ENCODE data around the gene DCBLD2. TPM values are rescaled to one million over a fixed set of nuclear protein-coding genes. Genes with fewer than 3 reads are reported as not detected.
"Not testable (repeated sequence)": the region's sequence is repeated elsewhere in the genome, so short reads cannot be mapped to it uniquely, and the experiment has no call there.

Gene DCBLD2
- total and polyA plus RNA-seq, 2 donors (not counting 3 experiments of a cell fraction or from before 2014, with no cell fraction given), result 28.7 to 77.3 TPM

GRCh38 chr3:98839846-98840245, 61.6 kb downstream of the DCBLD2 start:
- ChIA-PET CTCF (interaction anchor here (0.9 to 1.1 kb wide), 2 partner anchors 22 to 155 kb away, joined by 3 to 5 read pairs; no protein-coding TSS in a partner anchor), POLR2A (no interaction called here)
- Histone ChIP-seq H4K20me1 (replicated peaks; ENCODE audit: control insufficient read depth, extremely low read depth, insufficient read depth, low read length) (no peaks in the 10 kb centered on the region), H3K27ac (ENCODE audit: insufficient read depth, low read depth, low read length) (no peak overlapping the region), H3K79me2 (ENCODE audit: control insufficient read depth, insufficient read depth, low read length) (peaks cover 8% of the 10 kb centered on the region), H3K9me3 (replicated peaks; ENCODE audit: control insufficient read depth, insufficient read depth, low read length) (no peaks in the 10 kb centered on the region), H3K9me1 (replicated peaks; ENCODE audit: control insufficient read depth, extremely low read depth, insufficient read depth, low read length) (no peaks in the 10 kb centered on the region), H3K9ac (replicated peaks; ENCODE audit: extremely low read depth, insufficient read depth, low read length) (no peak overlapping the region), H3K27me3 (ENCODE audit: control insufficient read depth in 2 of 2, insufficient read depth in 2 of 2, low read length in 2 of 2) (no peaks in the 10 kb centered on the region), H2AFZ (ENCODE audit: low read depth, low read length) (no peak overlapping the region), H3K4me3 (replicated peaks in 1 of 3; ENCODE audit: insufficient read depth in 1 of 3, low read depth in 1 of 3, low read length in 3 of 3) (no peak overlapping the region), H3K36me3 (ENCODE audit: control insufficient read depth in 2 of 2, extremely low read depth in 1 of 2, insufficient read depth in 2 of 2, low read length in 2 of 2) (peaks cover 0 to 2% of the 10 kb centered on the region in 2 experiments), H3K4me2 (ENCODE audit: insufficient read depth, low read length) (no peak overlapping the region), H3K4me1 (ENCODE audit: control insufficient read depth, extremely low read depth, insufficient read depth, low read length) (no peaks in the 10 kb centered on the region)
- BruUV-seq (replicated peaks), result no TSS peak
- intact Hi-C loops (cut with micrococcal nuclease), result no loop called here
- dilution Hi-C loops (cut with MboI; ENCODE audit: extremely low pct_ligation_motif_present, low sequenced_read_pairs), result no loop called here
- no peak for FAIRE-seq
- TF ChIP-seq FOS (IDR thresholded peaks at IDR 0.05; ENCODE audit: borderline replicate concordance, insufficient read depth, low read length) (no peak), EZH2 (IDR thresholded peaks at IDR 0.05; ENCODE audit: borderline replicate concordance, low read depth, low read length, severe bottlenecking) (no peak), GATA2 (IDR thresholded peaks at IDR 0.05; ENCODE audit: insufficient read depth, insufficient read length, low read depth, low read length) (no peak), CTCF (IDR thresholded peaks at IDR 0.05; ENCODE audit: extremely low read depth in 1 of 2, insufficient read depth in 1 of 2, low read depth in 1 of 2, low read length in 2 of 2) (no peak), MAX (IDR thresholded peaks at IDR 0.05; ENCODE audit: insufficient read depth, insufficient read length) (no peak), POLR2A (IDR thresholded peaks at IDR 0.05; ENCODE audit: low read depth, low read length) (no peak), MYC (IDR thresholded peaks at IDR 0.05; ENCODE audit: low read depth, low read length) (no peak), JUN (IDR thresholded peaks at IDR 0.05; ENCODE audit: borderline replicate concordance, insufficient read depth, insufficient read length, low read depth) (no peak), POLR2AphosphoS5 (IDR thresholded peaks at IDR 0.05; ENCODE audit: insufficient read depth, low read depth, low read length) (no peak)
- DNase-seq (ENCODE audit: low read depth, low spot score), result no peak

- H3K79me2 ChIP-seq (ENCODE audit: control insufficient read depth, insufficient read depth, low read length); H2AFZ ChIP-seq (ENCODE audit: low read depth, low read length); H3K36me3 ChIP-seq (ENCODE audit: control insufficient read depth in 2 of 2, extremely low read depth in 1 of 2, insufficient read depth in 2 of 2, low read length in 2 of 2); H3K4me2 ChIP-seq (ENCODE audit: insufficient read depth, low read length); BruUV-seq (replicated peaks); POLR2A ChIA-PET; intact Hi-C loops (cut with micrococcal nuclease); H3K27ac ChIP-seq (ENCODE audit: insufficient read depth, low read depth, low read length); H3K9me3 ChIP-seq (replicated peaks; ENCODE audit: control insufficient read depth, insufficient read depth, low read length); H3K27me3 ChIP-seq (ENCODE audit: control insufficient read depth in 2 of 2, insufficient read depth in 2 of 2, low read length in 2 of 2); H3K4me3 ChIP-seq (replicated peaks in 1 of 3; ENCODE audit: insufficient read depth in 1 of 3, low read depth in 1 of 3, low read length in 3 of 3); H3K9me1 ChIP-seq (replicated peaks; ENCODE audit: control insufficient read depth, extremely low read depth, insufficient read depth, low read length); DNase-seq (ENCODE audit: low read depth, low spot score); FAIRE-seq; H4K20me1 ChIP-seq (replicated peaks; ENCODE audit: control insufficient read depth, extremely low read depth, insufficient read depth, low read length); dilution Hi-C loops (cut with MboI; ENCODE audit: extremely low pct_ligation_motif_present, low sequenced_read_pairs); H3K9ac ChIP-seq (replicated peaks; ENCODE audit: extremely low read depth, insufficient read depth, low read length); H3K4me1 ChIP-seq (ENCODE audit: control insufficient read depth, extremely low read depth, insufficient read depth, low read length): not testable (repeated sequence)
- CTCF ChIA-PET, result interaction anchor here (0.9 to 1.2 kb wide), 3 partner anchors 71 to 229 kb away, joined by 3 to 4 read pairs (median 3); partner anchors contain the start of gene DCBLD2
These were observed 70.4 kb downstream of the DCBLD2 start for GRCh38 chr3:98831060-98831459.
